B cell (primary cell): ENCODE results near the gene PHF23. TPM values are rescaled to one million over a fixed set of nuclear protein-coding genes. Genes with fewer than 3 reads are reported as not detected.
A peak's percentile ranks its signal among the peaks of the same experiment; 100 is the strongest.

Experiments
- ATAC-seq: fragments of 200-7000 bp; cut with Tn5 transposase; one replicate; pipeline ENCODE4 v1.10.0; 2021; ENCODE audit warnings: low read depth, mild to moderate bottlenecking, moderate number of reproducible peaks, moderate library complexity
- CTCF ChIA-PET: fragments of 350-600 bp; sonication (Branson Sonifier 250); formaldehyde crosslinking; loops from one replicate; lab custom pipeline; 2021; ENCODE audit warnings: antibody characterized with exemption, inconsistent platforms; lab: Charles Lee
- POLR2A ChIA-PET: fragments of 350-600 bp; sonication (Branson Sonifier 250); formaldehyde crosslinking; loops from one replicate; lab custom pipeline; 2021; ENCODE audit warnings: antibody characterized with exemption; lab: Charles Lee
- DNase-seq: peaks from one replicate; pipeline ENCODE4 v3.0.0; 2013
- H2AFZ ChIP-seq: 2 replicates; pipeline ENCODE4 v1.6.1; 2012; ENCODE audit warnings: mild to moderate bottlenecking, low read depth, low read length; ENCODE audit not compliant: insufficient read depth, poor library complexity, severe bottlenecking
- H3K27ac ChIP-seq, 2 donors: 1 replicate in 1 of 2; 2 replicates in 1 of 2; pipeline ENCODE4 v1.5.1; 2012 to 2013; ENCODE audit warnings: low read length in 2 of 2, mild to moderate bottlenecking in 2 of 2, moderate library complexity in 1 of 2
- H3K27me3 ChIP-seq, 4 experiments: fragments of 200-600 bp in 1 of 4; sonication (generic) in 1 of 4; replicated peaks in 1 of 4; 1 replicate in 2 of 4; 2 replicates in 2 of 4; pipeline versions ENCODE4 v1.6.1 to v1.7.0; 2013 to 2016; ENCODE audit warnings: low read length in 3 of 4, mild to moderate bottlenecking in 2 of 4, mixed read lengths in 1 of 4, moderate library complexity in 1 of 4; ENCODE audit not compliant: insufficient read depth in 4 of 4, control insufficient read depth in 3 of 4; ENCODE audit errors: control extremely low read depth in 1 of 4
- H3K36me3 ChIP-seq, 2 experiments: replicated peaks in 1 of 2; 1 replicate in 1 of 2; 2 replicates in 1 of 2; pipeline versions ENCODE4 v1.6.1 to v1.7.1; 2013; ENCODE audit warnings: low read length in 1 of 2; ENCODE audit not compliant: insufficient read depth in 2 of 2, control insufficient read depth in 1 of 2; ENCODE audit errors: control extremely low read depth in 1 of 2, extremely low read depth in 1 of 2
- H3K4me1 ChIP-seq, 2 donors: fragments of 200-600 bp in 1 of 2; sonication (generic) in 1 of 2; 1 replicate in 1 of 2; 2 replicates in 1 of 2; pipeline versions ENCODE4 v1.5.1 to v1.6.1; 2013 to 2017; ENCODE audit warnings: low read length in 2 of 2; ENCODE audit not compliant: control insufficient read depth in 2 of 2, insufficient read depth in 2 of 2
- H3K4me2 ChIP-seq: replicated peaks from 2 replicates; pipeline ENCODE3; 2012; ENCODE audit warnings: mild to moderate bottlenecking, low read depth, low read length; ENCODE audit not compliant: poor library complexity, severe bottlenecking
- H3K4me3 ChIP-seq, 5 experiments: fragments of 200-600 bp in 1 of 5; sonication (generic) in 1 of 5; 1 replicate in 3 of 5; 2 replicates in 2 of 5; pipeline versions ENCODE4 v1.5.1 to v1.7.0; 2011 to 2016; ENCODE audit warnings: low read length in 4 of 5, mild to moderate bottlenecking in 4 of 5, low read depth in 2 of 5, control low read depth in 1 of 5, moderate library complexity in 1 of 5; ENCODE audit not compliant: insufficient read depth in 1 of 5; ENCODE audit errors: control extremely low read depth in 1 of 5, extremely low read depth in 1 of 5
- H3K79me2 ChIP-seq: fragments of 200-600 bp; sonication (generic); one replicate; pipeline ENCODE4 v1.6.0; 2016; ENCODE audit warnings: low read length; ENCODE audit not compliant: control insufficient read depth, insufficient read depth
- H3K9ac ChIP-seq: fragments of 200-600 bp; sonication (generic); 2 replicates; pipeline ENCODE4 v1.6.1; 2017; ENCODE audit warnings: mild to moderate bottlenecking, low read length, moderate library complexity
- H3K9me3 ChIP-seq, 3 donors: one replicate each; pipeline versions ENCODE4 v1.6.1 to v1.7.1; 2013; ENCODE audit warnings: low read length in 2 of 3; ENCODE audit not compliant: control insufficient read depth in 2 of 3, insufficient read depth in 1 of 3; ENCODE audit errors: control extremely low read depth in 1 of 3
- H4K20me1 ChIP-seq: 2 replicates; pipeline ENCODE4 v1.6.0; 2012; ENCODE audit warnings: mild to moderate bottlenecking, low read length; ENCODE audit not compliant: insufficient read depth, control insufficient read depth, poor library complexity, severe bottlenecking
- H3K27ac Mint-ChIP-seq: one replicate; pipeline ENCODE4 v1.8.0; 2021; ENCODE audit warnings: mixed read lengths
- H3K27me3 Mint-ChIP-seq: one replicate; pipeline ENCODE4 v1.8.0; 2021; ENCODE audit warnings: mixed read lengths
- H3K4me1 Mint-ChIP-seq: one replicate; pipeline ENCODE4 v1.8.0; 2021; ENCODE audit warnings: mixed read lengths
- H3K4me3 Mint-ChIP-seq: one replicate; pipeline ENCODE4 v1.8.0; 2021; ENCODE audit warnings: mixed read lengths
- H3K9me3 Mint-ChIP-seq: one replicate; pipeline ENCODE4 v1.8.0; 2022; ENCODE audit warnings: mixed read lengths; ENCODE audit not compliant: insufficient read depth
- EZH2 ChIP-seq: IDR thresholded peaks from 2 replicates; pipeline ENCODE4 v1.6.1; 2012; ENCODE audit warnings: borderline replicate concordance, low read depth, mild to moderate bottlenecking, moderate library complexity, low read length; ENCODE audit not compliant: insufficient read depth, poor library complexity, severe bottlenecking
- WGBS: methylation state at CpG from one replicate; pipeline ENCODE4 v1.1.5; 2013; ENCODE audit warnings: missing lambda C conversion rate; ENCODE audit not compliant: insufficient coverage; 5-methylcytosine and 5-hydroxymethylcytosine counted together
- intact Hi-C: fragments of 100-400 bp; cut with micrococcal nuclease; formaldehyde crosslinking; loops from one replicate; pipeline ENCODE4 v1.10.0; 2022
- polyA plus RNA-seq: library from polyadenylated mRNA; depleted of rRNA; stranded (reverse); fragments of >200 nt; gene quantifications from 2 replicates; pipeline ENCODE4 v1.2.3, GENCODE V29; 2012
- total RNA-seq, 2 donors: library from RNA; stranded (reverse); fragments of 120-200 nt in 1 of 2; gene quantifications; 1 replicate in 1 of 2; 2 replicates in 1 of 2; pipeline versions ENCODE4 v1.2.3 to v1.2.4, GENCODE V29; 2013 to 2022
- TF ChIP-seq, protein P1 (sequence below): fragments of 200-600 bp; IDR thresholded peaks from one replicate; pipeline ENCODE4 v1.8.0; 2022; ENCODE audit warnings: antibody characterized with exemption, mild to moderate bottlenecking

The PHF23 gene
- total and polyA plus RNA-seq, 2 donors (not counting 1 experiment from before 2014, with no cell fraction given) = 17.6 to 42.3 TPM

- no peaks in the 10 kb centered on the region for H3K9me3 ChIP-seq
- peak overlapping the region; percentile 86 for H3K4me2 ChIP-seq
- ATAC-seq (peak; percentile 1), DNase-seq (peak; percentile 94)
- peaks cover 19 to 43% of the 10 kb centered on the region in 2 donors for H3K4me1 ChIP-seq
- Mint-ChIP-seq H3K9me3 (no peaks in the 10 kb centered on the region), H3K27ac (peak overlapping the region; percentile 99), H3K4me1 (peaks cover 44% of the 10 kb centered on the region), H3K27me3 (peaks cover 5% of the 10 kb centered on the region), H3K4me3 (peak overlapping the region; percentile 97)
- H2AFZ ChIP-seq = peak overlapping the region; percentile 53
- WGBS = 10% methylated on average over 10 of the region's 15 CpGs
- TF ChIP-seq, protein P1, sequence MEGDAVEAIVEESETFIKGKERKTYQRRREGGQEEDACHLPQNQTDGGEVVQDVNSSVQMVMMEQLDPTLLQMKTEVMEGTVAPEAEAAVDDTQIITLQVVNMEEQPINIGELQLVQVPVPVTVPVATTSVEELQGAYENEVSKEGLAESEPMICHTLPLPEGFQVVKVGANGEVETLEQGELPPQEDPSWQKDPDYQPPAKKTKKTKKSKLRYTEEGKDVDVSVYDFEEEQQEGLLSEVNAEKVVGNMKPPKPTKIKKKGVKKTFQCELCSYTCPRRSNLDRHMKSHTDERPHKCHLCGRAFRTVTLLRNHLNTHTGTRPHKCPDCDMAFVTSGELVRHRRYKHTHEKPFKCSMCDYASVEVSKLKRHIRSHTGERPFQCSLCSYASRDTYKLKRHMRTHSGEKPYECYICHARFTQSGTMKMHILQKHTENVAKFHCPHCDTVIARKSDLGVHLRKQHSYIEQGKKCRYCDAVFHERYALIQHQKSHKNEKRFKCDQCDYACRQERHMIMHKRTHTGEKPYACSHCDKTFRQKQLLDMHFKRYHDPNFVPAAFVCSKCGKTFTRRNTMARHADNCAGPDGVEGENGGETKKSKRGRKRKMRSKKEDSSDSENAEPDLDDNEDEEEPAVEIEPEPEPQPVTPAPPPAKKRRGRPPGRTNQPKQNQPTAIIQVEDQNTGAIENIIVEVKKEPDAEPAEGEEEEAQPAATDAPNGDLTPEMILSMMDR = peak; percentile 62
- no peak for TF ChIP-seq EZH2
- H3K36me3 ChIP-seq = no peaks in the 10 kb centered on the region
- H3K27ac ChIP-seq = peak overlapping the region; percentile 77 to 90
- peaks cover 3% of the 10 kb centered on the region for H3K79me2 ChIP-seq
- ChIA-PET CTCF (interaction anchor here (0.6 to 2.3 kb wide), 7 partner anchors 8 to 169 kb away, joined by 3 to 7 read pairs (median 4); partner anchors contain the start of genes GABARAP and SLC16A11), POLR2A (interaction anchor here (0.6 to 9.1 kb wide), 4 partner anchors 24 to 116 kb away, joined by 3 to 157 read pairs (median 3); partner anchors contain the start of genes DVL2, GABARAP and PHF23)
- peaks cover 0 to 4% (median 0%) of the 10 kb centered on the region in 4 experiments for H3K27me3 ChIP-seq
- peak overlapping the region; percentile 66 for H3K9ac ChIP-seq
- H3K4me3 ChIP-seq = peak overlapping the region; percentile 17 to 66 (median 48)
- H4K20me1 ChIP-seq = no peaks in the 10 kb centered on the region
- intact Hi-C loops = loop anchor here (1.0 to 2.0 kb wide), 8 partner anchors 9 to 473 kb away; partner anchors contain the start of genes DVL2, EIF5A, ELP5 and PHF23
Measured at GRCh38 chr17:7213895-7214299, 25.4 kb downstream of the PHF23 start.

DNA sequence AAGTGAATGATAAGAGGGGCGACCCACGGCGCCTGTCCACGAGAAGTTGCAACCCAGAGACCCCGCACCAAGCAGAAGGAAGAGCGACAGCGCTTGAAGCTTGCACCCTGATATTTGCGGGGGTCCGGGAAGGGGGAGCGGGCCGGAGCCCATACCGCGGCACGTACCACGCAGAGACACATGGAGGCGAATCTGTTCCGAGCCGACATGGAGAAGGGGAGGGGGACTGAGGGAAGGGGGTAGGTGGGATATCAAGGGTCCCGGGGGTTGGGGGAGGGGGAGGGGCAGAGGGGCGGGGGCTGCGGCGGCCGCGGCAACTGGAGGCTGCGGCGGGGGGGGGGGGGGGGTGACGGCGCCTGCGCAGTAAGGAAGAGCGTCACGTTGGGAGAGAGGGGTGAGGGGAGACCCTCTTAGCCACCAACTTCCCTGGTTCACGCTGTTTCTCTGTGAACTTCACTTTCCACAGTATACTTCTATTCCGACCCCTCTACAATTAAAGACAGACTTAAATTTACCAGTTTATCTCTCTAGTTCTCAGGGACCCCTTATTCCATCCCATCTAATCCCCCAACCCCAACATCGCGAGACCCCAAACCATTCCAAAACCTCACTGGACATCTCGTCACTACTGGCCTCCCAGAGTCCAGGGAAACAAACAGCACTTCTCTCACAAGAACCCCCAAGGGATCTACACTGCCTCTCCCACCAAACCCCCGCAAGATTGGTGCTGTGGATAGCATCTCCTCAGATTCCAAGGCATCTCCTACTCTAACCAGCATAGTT, 27.6 kb downstream of the PHF23 start:
- H3K9ac ChIP-seq = no peak overlapping the region
- WGBS = 57% methylated on average over 20 of the region's 37 CpGs
- no peak for ATAC-seq
- peaks cover 0 to 4% (median 0%) of the 10 kb centered on the region in 4 experiments for H3K27me3 ChIP-seq
- no peak overlapping the region for H3K27ac ChIP-seq
- peaks cover 31% of the 10 kb centered on the region for H3K4me1 Mint-ChIP-seq
- H3K79me2 ChIP-seq = no peaks in the 10 kb centered on the region
- no peak overlapping the region for H3K4me3 ChIP-seq
- no peaks in the 10 kb centered on the region for H3K9me3 Mint-ChIP-seq
- H3K36me3 ChIP-seq = no peaks in the 10 kb centered on the region
- peaks cover 15 to 27% of the 10 kb centered on the region in 2 donors for H3K4me1 ChIP-seq
- no peak overlapping the region for H2AFZ ChIP-seq
- no peak for TF ChIP-seq EZH2
- TF ChIP-seq, protein P1 = no peak
- H3K4me2 ChIP-seq = no peak overlapping the region
- no peak for DNase-seq
- ChIA-PET CTCF (no interaction called here), POLR2A (no interaction called here)
- no peaks in the 10 kb centered on the region for H4K20me1 ChIP-seq
- H3K9me3 ChIP-seq = no peaks in the 10 kb centered on the region
- H3K27ac Mint-ChIP-seq = no peak overlapping the region
- H3K4me3 Mint-ChIP-seq = no peak overlapping the region
- intact Hi-C loops = no loop called here
- H3K27me3 Mint-ChIP-seq = peaks cover 5% of the 10 kb centered on the region
